Middle frontal gyrus (tissue), 1 donor: ENCODE data around the gene GCLM.

Experiments used
- DNase-seq: peaks from one replicate; pipeline ENCODE4 v3.0.0-alpha.2; 2015; ENCODE audit warnings: low spot score; ENCODE audit errors: extremely low spot score

Gene GCLM

GRCh38 chr1:93846992-93847810, 62.0 kb downstream of the GCLM start:
- peak; percentile 76 for DNase-seq

GRCh38 chr1:93846206-93846991, 62.8 kb downstream of the GCLM start:
- peak; percentile 82 for DNase-seq

GRCh38 chr1:93845538-93846205, 63.6 kb downstream of the GCLM start:
- no peak for DNase-seq

- peak; percentile 28 for DNase-seq
Observed at GRCh38 chr1:93844262-93845045, 64.8 kb downstream of the GCLM start.

- no peak for DNase-seq
Observed at GRCh38 chr1:93842750-93843500, 66.3 kb downstream of the GCLM start.

- DNase-seq: no peak
Observed at GRCh38 chr1:93841771-93842170, 67.5 kb downstream of the GCLM start.

- DNase-seq: no peak
Observed at GRCh38 chr1:93840956-93841482, 68.2 kb downstream of the GCLM start.

- no peak for DNase-seq
Observed at GRCh38 chr1:93839753-93840152, 69.5 kb downstream of the GCLM start.

- DNase-seq: no peak
Observed at GRCh38 chr1:93839307-93839706, 69.9 kb downstream of the GCLM start.

GRCh38 chr1:93837961-93838360, 71.3 kb downstream of the GCLM start:
- no peak for DNase-seq
